ENCODE results near the gene USP14. TPM values are rescaled to one million over a fixed set of nuclear protein-coding genes. Genes with fewer than 3 reads are reported as not detected.

USP14 gene
- total RNA-seq, 1 donor from 2014 or later = 51.0 TPM

GRCh38 chr18:227902-228301, 69.5 kb downstream of the USP14 start:
- no peak overlapping the region for H3K27ac ChIP-seq (replicated peaks)
- H3K4me3 ChIP-seq = no peak overlapping the region
- no peaks in the 10 kb centered on the region for H3K9me3 ChIP-seq (replicated peaks)
- DNase-seq = no peak
- TF ChIP-seq CTCF (IDR thresholded peaks at IDR 0.05; ENCODE audit: borderline replicate concordance) = no peak
- H3K36me3 ChIP-seq = peaks cover 48% of the 10 kb centered on the region
- intact Hi-C loops (cut with micrococcal nuclease) = no loop called here
- no peaks in the 10 kb centered on the region for H3K27me3 ChIP-seq (ENCODE audit: low read depth)
- no peaks in the 10 kb centered on the region for H3K4me1 ChIP-seq

- intact Hi-C loops (cut with micrococcal nuclease) = no loop called here
- TF ChIP-seq CTCF (IDR thresholded peaks at IDR 0.05; ENCODE audit: borderline replicate concordance) = no peak
- H3K36me3 ChIP-seq = peaks cover 41% of the 10 kb centered on the region
- DNase-seq = no peak
- H3K9me3 ChIP-seq (replicated peaks) = no peaks in the 10 kb centered on the region
- no peaks in the 10 kb centered on the region for H3K4me1 ChIP-seq
- no peaks in the 10 kb centered on the region for H3K27me3 ChIP-seq (ENCODE audit: low read depth)
- H3K27ac ChIP-seq (replicated peaks) = no peak overlapping the region
- H3K4me3 ChIP-seq = no peak overlapping the region
Observed at GRCh38 chr18:228586-228985, 70.2 kb downstream of the USP14 start.

- intact Hi-C loops (cut with micrococcal nuclease) = no loop called here
- TF ChIP-seq CTCF (IDR thresholded peaks at IDR 0.05; ENCODE audit: borderline replicate concordance) = no peak
- H3K9me3 ChIP-seq (replicated peaks) = no peaks in the 10 kb centered on the region
- H3K27ac ChIP-seq (replicated peaks) = no peak overlapping the region
- peaks cover 11% of the 10 kb centered on the region for H3K36me3 ChIP-seq
- H3K4me1 ChIP-seq = no peaks in the 10 kb centered on the region
- no peak for DNase-seq
- no peak overlapping the region for H3K4me3 ChIP-seq
- no peaks in the 10 kb centered on the region for H3K27me3 ChIP-seq (ENCODE audit: low read depth)
Observed at GRCh38 chr18:231563-231962, 73.2 kb downstream of the USP14 start.

GRCh38 chr18:240175-240574, 81.8 kb downstream of the USP14 start:
- peak overlapping the region; percentile 82 for H3K27ac ChIP-seq (replicated peaks)
- peaks cover 21% of the 10 kb centered on the region for H3K4me1 ChIP-seq
- intact Hi-C loops (cut with micrococcal nuclease) = no loop called here
- no peak overlapping the region for H3K4me3 ChIP-seq
- no peak for TF ChIP-seq CTCF (IDR thresholded peaks at IDR 0.05; ENCODE audit: borderline replicate concordance)
- H3K36me3 ChIP-seq = peaks cover 24% of the 10 kb centered on the region
- no peaks in the 10 kb centered on the region for H3K27me3 ChIP-seq (ENCODE audit: low read depth)
- DNase-seq = no peak
- H3K9me3 ChIP-seq (replicated peaks) = no peaks in the 10 kb centered on the region

- intact Hi-C loops (cut with micrococcal nuclease) = no loop called here
- Histone ChIP-seq H3K9me3 (replicated peaks) (no peaks in the 10 kb centered on the region), H3K4me3 (no peak overlapping the region), H3K4me1 (peaks cover 7% of the 10 kb centered on the region), H3K36me3 (peaks cover 72% of the 10 kb centered on the region), H3K27ac (replicated peaks) (no peak overlapping the region), H3K27me3 (ENCODE audit: low read depth) (no peaks in the 10 kb centered on the region)
- no peak for TF ChIP-seq CTCF (IDR thresholded peaks at IDR 0.05; ENCODE audit: borderline replicate concordance)
- no peak for DNase-seq
Observed at GRCh38 chr18:245282-245847, 87.0 kb downstream of the USP14 start.
